ENCODE measurements around the gene ABCG4. TPM values are rescaled to one million over a fixed set of nuclear protein-coding genes. Genes with fewer than 3 reads are reported as not detected.

The ABCG4 gene
- total RNA-seq, 1 experiment from 2014 or later: 1.9 TPM

GRCh38 chr11:119169282-119169719, 20.4 kb downstream of the ABCG4 start (continued):
- TF ChIP-seq ZBTB33 (IDR thresholded peaks at IDR 0.05; ENCODE audit: extremely low read depth, insufficient replicate concordance, low read length) (no peak), MAX (IDR thresholded peaks at IDR 0.05) (no peak), POLR2AphosphoS5 (IDR thresholded peaks at IDR 0.05; ENCODE audit: low read depth, low read length) (no peak; the same call in none of the 2 replicates)

- no peak for TF ChIP-seq FOSL1 (IDR thresholded peaks at IDR 0.05; ENCODE audit: low read depth)
- no peak for TF ChIP-seq ZFX (IDR thresholded peaks at IDR 0.05)
- TF ChIP-seq POLR2AphosphoS5 (IDR thresholded peaks at IDR 0.05; ENCODE audit: low read depth, low read length): no peak
- TF ChIP-seq EZH2 (IDR thresholded peaks at IDR 0.05): no peak
- no peak for TF ChIP-seq EGR1 (IDR thresholded peaks at IDR 0.05; ENCODE audit: low read depth)
- TF ChIP-seq EZH2phosphoT487 (IDR thresholded peaks at IDR 0.05; ENCODE audit: borderline replicate concordance): no peak
- ChIA-PET POLR2A (no interaction called here), CTCF (no interaction called here), RAD21 (ENCODE audit: low non-redundant PET in 1 of 2, low total read pairs in 2 of 2, uncharacterized antibody in 2 of 2, unreplicated experiment in 2 of 2) (no interaction called here)
- BruUV-seq (replicated peaks): no TSS peak
- ATAC-seq (no peak), DNase-seq (ENCODE audit: low read depth, low spot score) (no peak)
- Histone ChIP-seq H2AFZ (ENCODE audit: low read depth, low read length, poor library complexity, severe bottlenecking) (no peak overlapping the region), H3K9ac (ENCODE audit: low read length) (no peak overlapping the region), H4K20me1 (ENCODE audit: insufficient read depth) (no peaks in the 10 kb centered on the region), H3K4me1 (ENCODE audit: control insufficient read depth in 1 of 2, insufficient read depth in 2 of 2, low read length in 2 of 2) (peaks cover 21 to 38% of the 10 kb centered on the region in 2 experiments), H3K36me3 (ENCODE audit: control insufficient read depth in 1 of 2, insufficient read depth in 2 of 2, low read length in 2 of 2) (peaks cover 0 to 5% of the 10 kb centered on the region in 2 experiments; a peak in 1 of 4 replicates), H3K4me2 (ENCODE audit: low read length) (no peak overlapping the region), H3K79me2 (ENCODE audit: insufficient read depth, low read length) (no peaks in the 10 kb centered on the region; the same call in 1 of the 2 replicates), H3K27ac (ENCODE audit: low read depth, low read length) (no peak overlapping the region), H3K9me3 (ENCODE audit: control insufficient read depth in 1 of 2, insufficient read depth in 1 of 2, low read depth in 1 of 2, low read length in 2 of 2) (no peaks in the 10 kb centered on the region), H3K27me3 (ENCODE audit: insufficient read depth, low read length) (no peaks in the 10 kb centered on the region), H3K9me2 (ENCODE audit: insufficient read depth) (no peaks in the 10 kb centered on the region), H3K4me3 (replicated peaks in 1 of 2; ENCODE audit: low read depth in 1 of 2, low read length in 2 of 2) (no peak overlapping the region)
- intact Hi-C loops (cut with micrococcal nuclease): no loop called here
These were observed 23.7 kb downstream of the ABCG4 start for GRCh38 chr11:119172513-119172912.
